GM12891 (cell line): ENCODE results near the gene SDK1.

Experiments used
- DNase-seq: peaks from one replicate; pipeline ENCODE4 v3.0.0; 2011; ENCODE audit warnings: low spot score; ENCODE audit not compliant: insufficient read length
- FAIRE-seq: peaks from 2 replicates; lab custom pipeline; 2011; peaks lifted over from hg19 to GRCh38; lab: Jason Lieb, UNC
- PAX5 ChIP-seq: IDR thresholded peaks from 2 replicates; pipeline ENCODE4 v1.6.1; 2011; ENCODE audit warnings: low read length, moderate library complexity, mild to moderate bottlenecking; ENCODE audit not compliant: insufficient read depth, severe bottlenecking
- POLR2A ChIP-seq: IDR thresholded peaks from 2 replicates; pipeline ENCODE4 v1.6.1; 2011; ENCODE audit warnings: low read depth, low read length, control low read depth
- POLR2AphosphoS5 ChIP-seq: IDR thresholded peaks from 2 replicates; pipeline ENCODE4 v1.6.1; 2011; ENCODE audit warnings: low read depth, low read length, control low read depth
- POU2F2 ChIP-seq: IDR thresholded peaks from 2 replicates; pipeline ENCODE4 v1.6.1; 2011; ENCODE audit warnings: low read depth, mild to moderate bottlenecking, control low read depth, low read length, moderate library complexity
- SPI1 ChIP-seq: IDR thresholded peaks from 2 replicates; pipeline ENCODE4 v1.6.1; 2011; ENCODE audit warnings: low read depth, low read length, control low read depth
- TAF1 ChIP-seq: IDR thresholded peaks from 2 replicates; pipeline ENCODE4 v1.6.1; 2011; ENCODE audit warnings: low read depth, low read length, control low read depth

Gene SDK1

GRCh38 chr7:3977391-3977790, 676.3 kb downstream of the SDK1 start:
- no peak for FAIRE-seq
- no peak for DNase-seq
- TF ChIP-seq POU2F2 (no peak), POLR2A (no peak), SPI1 (no peak), PAX5 (no peak), TAF1 (no peak), POLR2AphosphoS5 (no peak)

GRCh38 chr7:3978839-3979238, 677.8 kb downstream of the SDK1 start:
- TF ChIP-seq TAF1 (no peak), SPI1 (no peak), PAX5 (no peak), POU2F2 (no peak), POLR2AphosphoS5 (no peak), POLR2A (no peak)
- no peak for DNase-seq
- no peak for FAIRE-seq

GRCh38 chr7:3979611-3980299, 678.7 kb downstream of the SDK1 start:
- no peak for FAIRE-seq
- DNase-seq = no peak
- TF ChIP-seq PAX5 (no peak), POLR2AphosphoS5 (no peak), SPI1 (no peak), TAF1 (no peak), POU2F2 (no peak), POLR2A (no peak)

GRCh38 chr7:3980300-3980643, 679.2 kb downstream of the SDK1 start:
- FAIRE-seq (no peak), DNase-seq (no peak)
- TF ChIP-seq TAF1 = no peak
- no peak for TF ChIP-seq SPI1

- no peak for DNase-seq
- TF ChIP-seq TAF1 (no peak), POLR2AphosphoS5 (no peak), POLR2A (no peak), PAX5 (no peak), POU2F2 (no peak), SPI1 (no peak)
These were observed 680.2 kb downstream of the SDK1 start for GRCh38 chr7:3981281-3981680.

GRCh38 chr7:3984456-3984855, 683.4 kb downstream of the SDK1 start:
- no peak for FAIRE-seq
- TF ChIP-seq POLR2AphosphoS5 (no peak), PAX5 (no peak), POU2F2 (no peak), TAF1 (no peak), SPI1 (no peak), POLR2A (no peak)
- no peak for DNase-seq

More at GRCh38 chr7:3981281-3981680, 680.2 kb downstream of the SDK1 start:
- FAIRE-seq = no peak

GRCh38 chr7:3986927-3987326, 685.9 kb downstream of the SDK1 start:
- DNase-seq (no peak), FAIRE-seq (no peak)
- no peak for TF ChIP-seq SPI1
- no peak for TF ChIP-seq POU2F2
- TF ChIP-seq PAX5 = no peak
- no peak for TF ChIP-seq POLR2AphosphoS5
- TF ChIP-seq TAF1 = no peak
- no peak for TF ChIP-seq POLR2A

GRCh38 chr7:3987426-3987927, 686.4 kb downstream of the SDK1 start:
- no peak for FAIRE-seq
- no peak for DNase-seq
- no peak for TF ChIP-seq POU2F2
- TF ChIP-seq SPI1 = no peak
- TF ChIP-seq PAX5 = no peak
- TF ChIP-seq POLR2AphosphoS5 = no peak
- no peak for TF ChIP-seq POLR2A
- TF ChIP-seq TAF1 = no peak

- TF ChIP-seq POU2F2 (no peak), PAX5 (no peak), SPI1 (no peak), POLR2AphosphoS5 (no peak), POLR2A (no peak), TAF1 (no peak)
- FAIRE-seq (no peak), DNase-seq (no peak)
These were observed 688.7 kb downstream of the SDK1 start for GRCh38 chr7:3989723-3990122.

GRCh38 chr7:3991731-3992231, 690.7 kb downstream of the SDK1 start:
- no peak for FAIRE-seq

More at GRCh38 chr7:3991731-3992231, 690.7 kb downstream of the SDK1 start:
- TF ChIP-seq TAF1 (no peak), POLR2A (no peak), PAX5 (no peak), SPI1 (no peak), POLR2AphosphoS5 (no peak)
- no peak for DNase-seq
